Gastroesophageal sphincter (tissue), 4 donors: ENCODE measurements around the gene TMTC4. TPM values are rescaled to one million over a fixed set of nuclear protein-coding genes. Genes with fewer than 3 reads are reported as not detected.

ENCODE experiments used
- ATAC-seq: fragments of 150-250 bp; one replicate; pipeline ENCODE4 v1.9.1; 2016; ENCODE audit warnings: mild to moderate bottlenecking, moderate library complexity
- H3K27ac ChIP-seq, 4 donors: fragments of 200-600 bp; sonication (generic) in 3 of 4; 1 replicate in 3 of 4; 2 replicates in 1 of 4; pipeline ENCODE4 v1.5.1; 2016 to 2019
- H3K27me3 ChIP-seq: fragments of 200-600 bp; sonication (generic); one replicate; pipeline ENCODE4 v1.5.1; 2019
- H3K36me3 ChIP-seq, 2 donors: fragments of 200-600 bp; sonication (generic); one replicate each; pipeline ENCODE4 v1.5.1; 2019; ENCODE audit warnings: control low read depth in 1 of 2
- H3K4me1 ChIP-seq, 3 donors: fragments of 200-600 bp; sonication (generic); 1 replicate in 2 of 3; 2 replicates in 1 of 3; pipeline ENCODE4 v1.5.1; 2016 to 2019; ENCODE audit warnings: control low read depth in 2 of 3
- H3K4me3 ChIP-seq, 2 donors: fragments of 200-600 bp; sonication (generic); one replicate each; pipeline ENCODE4 v1.5.1; 2019; ENCODE audit warnings: mild to moderate bottlenecking in 1 of 2, moderate library complexity in 1 of 2
- H3K9me3 ChIP-seq, 3 donors: fragments of 200-600 bp; sonication (generic); one replicate each; pipeline ENCODE4 v1.5.1; 2017 to 2019; ENCODE audit warnings: control low read depth in 2 of 3
- EP300 ChIP-seq: sonication (generic); formaldehyde crosslinking; IDR thresholded peaks from one replicate; pipeline ENCODE4 v1.6.1; 2017; ENCODE audit warnings: antibody characterized with exemption, mild to moderate bottlenecking
- POLR2A ChIP-seq, 2 donors: fragments of 450-650 bp; IDR thresholded peaks; one replicate each; pipeline ENCODE4 v1.6.1; 2017; ENCODE audit warnings: antibody characterized with exemption in 2 of 2, mild to moderate bottlenecking in 2 of 2, moderate library complexity in 1 of 2
- POLR2AphosphoS5 ChIP-seq: sonication (generic); formaldehyde crosslinking; IDR thresholded peaks from one replicate; pipeline ENCODE4 v1.6.1; 2017; ENCODE audit warnings: antibody characterized with exemption
- WGBS, 2 donors: methylation state at CpG; one replicate each; pipeline ENCODE4 v1.1.5; 2018; ENCODE audit warnings: low coverage in 1 of 2; 5-methylcytosine and 5-hydroxymethylcytosine counted together
- total RNA-seq, 4 donors: library from RNA; depleted of rRNA; stranded (reverse); fragments of >200 nt; gene quantifications; one replicate each; pipeline ENCODE4 v1.1.0, GENCODE V29; 2016
- TF ChIP-seq, protein P1 (sequence below), 4 experiments: fragments of 200-600 bp in 2 of 4; fragments of 450-650 bp in 2 of 4; sonication (generic) in 1 of 4; IDR thresholded peaks; one replicate each; pipeline ENCODE4 v1.5.1; 2017 to 2019; ENCODE audit warnings: antibody characterized with exemption in 4 of 4, mild to moderate bottlenecking in 2 of 4, moderate library complexity in 2 of 4

The TMTC4 gene
- total RNA-seq, 4 donors from 2014 or later = 7.0 to 15.3 (median 10.0) TPM

DNA sequence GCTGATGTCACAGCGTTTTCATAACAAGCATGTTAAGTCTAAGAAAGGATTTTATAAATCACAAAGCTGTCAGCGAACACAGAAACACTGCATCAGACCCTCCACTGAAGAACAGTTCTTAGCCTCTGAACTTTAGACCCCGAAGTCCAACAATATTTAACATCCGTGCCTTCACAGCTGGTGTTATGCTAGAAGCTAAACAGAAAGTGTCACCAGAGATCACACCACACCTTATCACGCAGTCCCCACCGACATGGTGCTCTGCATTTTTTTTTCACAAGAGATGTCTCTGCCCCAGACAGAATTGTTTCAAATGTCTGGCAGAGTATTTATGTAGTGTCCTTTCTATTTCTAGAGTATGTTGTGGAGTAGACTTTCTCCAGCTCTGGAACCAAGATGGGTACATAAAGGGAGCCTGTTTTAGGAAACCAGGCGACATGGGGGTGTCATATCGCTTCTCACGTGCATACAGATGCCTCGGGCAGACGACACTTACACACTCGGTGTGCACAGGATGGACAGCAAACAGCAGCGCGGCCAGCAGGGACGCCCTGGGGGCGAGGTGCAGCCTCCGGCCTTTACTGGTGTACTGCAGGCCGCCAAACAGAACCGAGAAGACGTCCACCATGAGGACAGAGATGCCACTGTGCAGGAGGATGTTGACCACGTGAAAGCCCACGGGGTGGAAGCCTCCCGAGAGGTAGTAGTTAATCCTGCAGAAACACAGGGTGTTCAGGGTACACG, 12.0 kb downstream of the TMTC4 start:
- H3K9me3 ChIP-seq = no peaks in the 10 kb centered on the region
- H3K27me3 ChIP-seq = no peaks in the 10 kb centered on the region
- H3K4me1 ChIP-seq = no peaks in the 10 kb centered on the region
- TF ChIP-seq, protein P1, sequence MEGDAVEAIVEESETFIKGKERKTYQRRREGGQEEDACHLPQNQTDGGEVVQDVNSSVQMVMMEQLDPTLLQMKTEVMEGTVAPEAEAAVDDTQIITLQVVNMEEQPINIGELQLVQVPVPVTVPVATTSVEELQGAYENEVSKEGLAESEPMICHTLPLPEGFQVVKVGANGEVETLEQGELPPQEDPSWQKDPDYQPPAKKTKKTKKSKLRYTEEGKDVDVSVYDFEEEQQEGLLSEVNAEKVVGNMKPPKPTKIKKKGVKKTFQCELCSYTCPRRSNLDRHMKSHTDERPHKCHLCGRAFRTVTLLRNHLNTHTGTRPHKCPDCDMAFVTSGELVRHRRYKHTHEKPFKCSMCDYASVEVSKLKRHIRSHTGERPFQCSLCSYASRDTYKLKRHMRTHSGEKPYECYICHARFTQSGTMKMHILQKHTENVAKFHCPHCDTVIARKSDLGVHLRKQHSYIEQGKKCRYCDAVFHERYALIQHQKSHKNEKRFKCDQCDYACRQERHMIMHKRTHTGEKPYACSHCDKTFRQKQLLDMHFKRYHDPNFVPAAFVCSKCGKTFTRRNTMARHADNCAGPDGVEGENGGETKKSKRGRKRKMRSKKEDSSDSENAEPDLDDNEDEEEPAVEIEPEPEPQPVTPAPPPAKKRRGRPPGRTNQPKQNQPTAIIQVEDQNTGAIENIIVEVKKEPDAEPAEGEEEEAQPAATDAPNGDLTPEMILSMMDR (IDR thresholded peaks at IDR 0.05) = no peak
- TF ChIP-seq POLR2AphosphoS5 = no peak
- TF ChIP-seq POLR2A (IDR thresholded peaks at IDR 0.05) = no peak
- no peak for TF ChIP-seq EP300
- H3K4me3 ChIP-seq = no peak overlapping the region
- ATAC-seq = no peak
- H3K36me3 ChIP-seq = peaks cover 0 to 94% of the 10 kb centered on the region in 2 donors
- no peak overlapping the region for H3K27ac ChIP-seq
- 29 to 68% methylated on average over 5 to 8 of the region's 24 CpGs for WGBS, 2 donors

- WGBS, 2 donors = 84 to 90% methylated on average over 3 to 4 of the region's 8 CpGs
- peaks cover 0 to 95% of the 10 kb centered on the region in 2 donors for H3K36me3 ChIP-seq
- ATAC-seq = no peak
- H3K27me3 ChIP-seq = no peaks in the 10 kb centered on the region
- H3K9me3 ChIP-seq = no peaks in the 10 kb centered on the region
- H3K27ac ChIP-seq = no peak overlapping the region
- TF ChIP-seq EP300 (no peak), POLR2A (IDR thresholded peaks at IDR 0.05) (no peak), POLR2AphosphoS5 (no peak)
- TF ChIP-seq, protein P1 (IDR thresholded peaks at IDR 0.05) = no peak
- H3K4me1 ChIP-seq = no peaks in the 10 kb centered on the region
- no peak overlapping the region for H3K4me3 ChIP-seq
These were observed 13.8 kb downstream of the TMTC4 start for GRCh38 chr13:100660761-100661160.

DNA sequence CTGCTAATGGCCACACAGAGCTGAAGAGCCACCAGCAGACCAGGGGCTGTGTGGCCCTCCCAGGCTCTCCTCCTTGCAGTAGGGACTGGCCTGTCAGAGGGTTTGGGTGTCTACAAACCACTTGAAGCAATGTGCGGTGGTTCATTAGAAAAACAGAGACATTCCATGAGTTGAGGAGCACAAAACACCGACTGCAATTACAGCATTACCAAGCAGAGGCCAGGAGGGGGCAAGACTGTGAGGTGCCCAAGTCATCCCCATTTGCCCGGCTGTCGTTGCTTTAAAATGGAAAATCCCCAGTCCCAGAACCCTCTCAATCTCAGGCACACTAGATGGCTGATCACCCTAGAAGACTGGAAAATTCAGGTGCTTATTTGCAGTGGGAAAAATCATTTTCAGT, 15.0 kb downstream of the TMTC4 start:
- no peak overlapping the region for H3K4me3 ChIP-seq
- H3K9me3 ChIP-seq = no peaks in the 10 kb centered on the region
- peaks cover 0 to 94% of the 10 kb centered on the region in 2 donors for H3K36me3 ChIP-seq
- 90% methylated on average over 2 of the region's 4 CpGs; no CpG with 5 or more reads in 1 of the 2 donors for WGBS, 2 donors
- H3K4me1 ChIP-seq = no peaks in the 10 kb centered on the region
- H3K27me3 ChIP-seq = no peaks in the 10 kb centered on the region
- ATAC-seq = no peak
- TF ChIP-seq POLR2AphosphoS5 = no peak
- TF ChIP-seq POLR2A (IDR thresholded peaks at IDR 0.05) = no peak
- TF ChIP-seq, protein P1 (IDR thresholded peaks at IDR 0.05) = no peak
- TF ChIP-seq EP300 = no peak
- H3K27ac ChIP-seq = no peak overlapping the region

DNA sequence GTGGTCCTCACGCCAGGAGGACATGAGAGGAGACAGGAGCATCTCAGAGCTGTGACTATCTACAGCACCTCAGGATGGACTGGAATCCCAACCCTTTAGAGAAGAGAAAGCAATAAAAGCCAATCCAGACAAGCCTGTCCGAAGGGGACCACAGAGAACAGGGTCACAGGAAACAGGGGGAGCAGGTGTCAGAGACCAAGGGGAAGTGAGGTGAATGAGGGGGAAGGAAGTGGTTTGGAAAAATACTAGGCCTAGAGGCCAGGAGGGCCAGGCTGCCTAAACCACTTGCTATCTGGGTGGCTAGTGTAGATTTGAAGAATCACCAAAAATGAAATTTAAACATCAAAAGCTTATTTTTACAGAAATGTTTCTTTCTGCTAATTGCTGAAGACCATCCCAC, 16.2 kb downstream of the TMTC4 start:
- no peak for ATAC-seq
- 0 to 50% methylated on average over 1 to 2 of the region's 2 CpGs for WGBS, 2 donors
- Histone ChIP-seq H3K4me3 (no peak overlapping the region), H3K4me1 (no peaks in the 10 kb centered on the region), H3K36me3 (peaks cover 0 to 90% of the 10 kb centered on the region in 2 donors), H3K27me3 (no peaks in the 10 kb centered on the region), H3K27ac (no peak overlapping the region), H3K9me3 (no peaks in the 10 kb centered on the region)
- TF ChIP-seq, protein P1 (IDR thresholded peaks at IDR 0.05) = no peak
- TF ChIP-seq POLR2AphosphoS5 (no peak), POLR2A (IDR thresholded peaks at IDR 0.05) (no peak), EP300 (no peak)

DNA sequence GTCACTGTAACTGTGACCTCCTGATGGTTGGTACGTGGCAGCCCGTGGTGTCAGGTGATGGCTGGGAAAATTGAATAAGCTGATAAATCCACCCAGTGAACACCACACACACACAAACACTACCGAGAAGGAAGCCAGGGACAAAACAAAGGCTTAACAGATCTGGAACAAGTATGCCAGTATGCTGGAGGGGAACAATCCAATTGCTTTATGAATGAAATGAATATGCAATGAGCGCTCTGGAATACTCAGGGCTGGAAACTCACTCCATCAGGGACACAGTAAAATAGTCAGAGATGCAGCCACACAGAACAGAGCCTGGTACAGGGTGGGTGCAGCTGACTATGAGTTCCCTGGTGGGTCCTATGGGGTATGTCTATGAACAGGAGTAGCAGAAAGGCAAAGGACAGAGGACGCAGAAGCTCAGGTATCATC, 16.7 kb downstream of the TMTC4 start:
- Histone ChIP-seq H3K27me3 (no peaks in the 10 kb centered on the region), H3K9me3 (no peaks in the 10 kb centered on the region), H3K27ac (no peak overlapping the region), H3K4me3 (no peak overlapping the region), H3K36me3 (peaks cover 0 to 89% of the 10 kb centered on the region in 2 donors), H3K4me1 (no peaks in the 10 kb centered on the region)
- TF ChIP-seq, protein P1 (IDR thresholded peaks at IDR 0.05) = no peak
- TF ChIP-seq POLR2A (IDR thresholded peaks at IDR 0.05) = no peak
- TF ChIP-seq POLR2AphosphoS5 = no peak
- TF ChIP-seq EP300 = no peak
- ATAC-seq = no peak
- 58 to 74% methylated on average over 2 to 5 of the region's 5 CpGs for WGBS, 2 donors
